A204.1 (cell line): Measurements from ENCODE around the gene GPR26.

Source experiments
- FAIRE-seq: peaks from 2 replicates; lab custom pipeline; 2012; peaks lifted over from hg19 to GRCh38; lab: Jason Lieb, UNC

Gene GPR26, protein sequence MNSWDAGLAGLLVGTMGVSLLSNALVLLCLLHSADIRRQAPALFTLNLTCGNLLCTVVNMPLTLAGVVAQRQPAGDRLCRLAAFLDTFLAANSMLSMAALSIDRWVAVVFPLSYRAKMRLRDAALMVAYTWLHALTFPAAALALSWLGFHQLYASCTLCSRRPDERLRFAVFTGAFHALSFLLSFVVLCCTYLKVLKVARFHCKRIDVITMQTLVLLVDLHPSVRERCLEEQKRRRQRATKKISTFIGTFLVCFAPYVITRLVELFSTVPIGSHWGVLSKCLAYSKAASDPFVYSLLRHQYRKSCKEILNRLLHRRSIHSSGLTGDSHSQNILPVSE

DNA sequence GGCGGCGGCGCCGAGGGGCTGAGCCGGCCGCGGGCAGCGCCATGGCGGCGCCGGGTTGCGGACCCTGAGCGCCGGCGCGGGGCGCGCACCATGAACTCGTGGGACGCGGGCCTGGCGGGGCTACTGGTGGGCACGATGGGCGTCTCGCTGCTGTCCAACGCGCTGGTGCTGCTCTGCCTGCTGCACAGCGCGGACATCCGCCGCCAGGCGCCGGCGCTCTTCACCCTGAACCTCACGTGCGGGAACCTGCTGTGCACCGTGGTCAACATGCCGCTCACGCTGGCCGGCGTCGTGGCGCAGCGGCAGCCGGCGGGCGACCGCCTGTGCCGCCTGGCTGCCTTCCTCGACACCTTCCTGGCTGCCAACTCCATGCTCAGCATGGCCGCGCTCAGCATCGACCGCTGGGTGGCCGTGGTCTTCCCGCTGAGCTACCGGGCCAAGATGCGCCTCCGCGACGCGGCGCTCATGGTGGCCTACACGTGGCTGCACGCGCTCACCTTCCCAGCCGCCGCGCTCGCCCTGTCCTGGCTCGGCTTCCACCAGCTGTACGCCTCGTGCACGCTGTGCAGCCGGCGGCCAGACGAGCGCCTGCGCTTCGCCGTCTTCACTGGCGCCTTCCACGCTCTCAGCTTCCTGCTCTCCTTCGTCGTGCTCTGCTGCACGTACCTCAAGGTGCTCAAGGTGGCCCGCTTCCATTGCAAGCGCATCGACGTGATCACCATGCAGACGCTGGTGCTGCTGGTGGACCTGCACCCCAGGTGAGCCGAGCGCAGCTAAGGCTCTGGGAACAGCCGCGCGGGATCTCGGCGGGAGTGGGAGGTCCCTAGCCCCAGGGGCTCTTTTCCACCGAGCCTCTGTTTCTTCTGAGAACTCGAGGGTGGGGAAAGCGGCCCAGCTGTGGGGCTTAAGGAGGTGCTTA lies at the start of gene GPR26:
TSS of gene GPR26 (plus strand) at position 38 of the 919 bp plus-strand sequence. CDS start at position 91, 53 bp downstream.
- FAIRE-seq, result no peak

DNA sequence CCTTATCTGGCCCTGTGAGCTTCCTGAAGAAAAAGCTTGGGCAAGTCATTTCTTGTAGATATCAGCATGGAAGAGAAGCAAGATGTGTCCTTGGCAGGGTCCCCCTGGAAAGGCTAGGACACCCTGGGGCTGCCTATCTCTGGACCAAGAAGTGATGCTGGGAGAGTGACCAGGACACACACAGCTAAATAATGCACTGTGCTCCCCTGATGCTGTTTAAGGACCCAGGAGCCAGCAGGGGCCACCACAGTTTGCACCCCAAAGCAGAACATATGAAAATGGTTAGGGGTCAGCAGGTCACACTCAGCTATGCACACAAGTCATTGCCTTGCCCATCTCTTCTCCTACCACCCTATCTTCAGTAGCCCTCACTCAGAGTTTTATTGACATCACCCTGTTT lies 47.9 kb upstream of the GPR26 start:
- no peak for FAIRE-seq

DNA sequence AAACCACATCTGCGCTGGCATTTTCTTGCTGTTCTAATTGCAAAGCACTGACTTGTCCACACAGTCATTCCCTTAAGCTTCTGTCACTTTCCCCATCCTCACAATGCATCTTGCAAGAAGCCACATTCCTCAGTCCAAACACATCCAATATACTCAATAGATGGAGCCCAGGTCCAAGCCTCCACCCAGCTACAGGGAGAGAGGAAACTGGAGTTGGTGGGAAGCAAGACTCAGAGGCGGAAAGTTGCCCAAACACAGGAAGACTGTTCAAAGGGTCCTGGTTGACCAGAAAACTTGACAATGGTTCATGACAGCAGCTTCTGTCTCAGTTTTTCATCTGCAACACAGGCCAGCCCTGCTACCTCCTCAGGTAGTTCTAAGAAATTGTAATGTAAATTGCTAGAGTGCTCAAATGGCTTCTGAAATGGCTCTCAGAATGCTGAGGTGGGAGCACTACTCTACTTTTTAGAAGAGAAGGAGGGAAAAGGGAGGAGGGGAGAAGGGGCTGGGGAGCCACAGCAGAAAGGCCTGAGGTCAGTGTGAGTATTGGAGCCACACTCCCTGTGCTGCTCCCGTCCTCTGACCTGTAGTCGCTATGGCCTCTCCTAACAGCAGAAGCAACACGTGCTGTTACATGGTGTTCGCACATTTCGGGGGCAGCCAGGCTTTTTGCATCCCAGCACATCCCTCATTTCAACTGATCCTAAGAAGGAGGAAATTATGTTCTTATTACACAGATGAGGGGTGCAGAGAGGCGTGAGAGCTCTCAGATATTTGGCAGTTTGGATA lies 46.9 kb upstream of the GPR26 start:
- FAIRE-seq, result no peak

DNA sequence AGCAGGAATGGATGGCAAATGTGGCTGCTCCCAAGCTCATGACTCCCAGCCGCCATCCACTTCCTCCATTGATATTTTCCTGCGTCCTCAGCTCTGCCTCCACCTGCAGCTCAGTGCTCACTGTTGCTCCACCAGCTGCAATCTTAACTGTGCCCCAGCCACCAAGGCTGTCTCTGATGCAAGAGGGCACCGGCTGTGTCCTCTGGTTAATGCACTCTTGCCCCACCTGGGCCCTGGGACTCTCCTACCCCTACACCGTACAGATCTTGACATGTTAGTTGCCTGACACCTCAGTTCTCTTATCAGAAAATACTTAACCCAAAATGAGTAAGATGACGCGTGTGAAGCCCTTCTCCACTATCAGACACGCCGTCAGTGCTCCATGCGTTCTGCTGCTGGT lies 45.5 kb upstream of the GPR26 start:
- no peak for FAIRE-seq

DNA sequence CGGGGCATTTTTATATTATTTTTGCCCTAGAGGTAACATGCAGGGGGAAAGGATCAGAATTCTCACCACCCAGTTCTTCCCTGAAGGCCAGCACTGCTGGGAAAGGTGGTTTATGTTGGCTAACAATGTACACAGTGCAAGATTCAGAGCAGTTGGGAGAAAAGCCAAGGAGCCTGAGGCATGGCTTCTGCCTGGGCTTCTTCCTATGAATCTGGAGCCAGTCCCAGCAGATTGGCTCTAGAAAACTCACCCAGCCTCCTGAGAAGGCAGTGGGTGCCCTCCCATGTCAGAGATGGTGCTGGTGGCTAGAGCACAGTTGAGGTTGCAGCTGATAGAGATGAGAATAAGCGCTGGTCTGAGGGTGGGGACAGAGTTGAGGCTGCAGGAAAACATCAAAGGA lies 44.7 kb upstream of the GPR26 start:
- FAIRE-seq, result no peak

DNA sequence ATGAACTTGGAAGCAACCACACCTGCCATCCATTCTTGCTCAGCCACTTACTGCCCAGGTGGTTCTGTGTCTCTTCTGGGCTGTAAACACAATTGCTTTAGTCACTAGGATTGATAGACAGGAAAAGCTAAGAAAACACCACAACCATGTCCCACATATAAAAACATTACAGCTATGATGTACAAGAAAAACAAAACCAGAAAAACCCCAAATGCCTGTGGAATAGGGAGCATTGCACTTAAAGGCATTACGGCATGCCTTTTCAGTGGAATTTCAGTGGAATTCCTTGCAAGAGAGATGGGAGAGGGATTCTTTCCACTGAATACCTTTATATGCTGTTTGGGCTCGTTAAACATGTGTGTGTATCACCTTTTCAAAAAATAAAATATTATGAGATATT lies 44.2 kb upstream of the GPR26 start:
- FAIRE-seq, result no peak

DNA sequence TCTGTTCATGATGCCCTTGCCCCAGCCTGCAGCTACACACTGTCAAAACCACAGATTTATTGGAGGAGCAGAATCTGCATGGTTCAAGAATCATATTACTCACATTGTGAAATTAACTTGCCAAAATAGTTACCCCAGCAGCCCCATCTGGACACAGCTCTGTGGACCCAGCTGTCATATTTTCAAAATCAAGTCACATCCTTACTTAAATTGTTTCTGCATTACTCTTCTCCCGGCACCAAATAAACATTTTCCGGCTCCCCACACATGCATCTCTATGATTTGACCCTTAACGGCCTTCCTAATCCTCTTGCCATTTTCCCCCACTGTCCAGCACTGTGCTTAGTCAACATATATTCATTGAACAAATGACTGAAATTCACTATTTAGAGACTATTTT lies 43.8 kb upstream of the GPR26 start:
- no peak for FAIRE-seq

DNA sequence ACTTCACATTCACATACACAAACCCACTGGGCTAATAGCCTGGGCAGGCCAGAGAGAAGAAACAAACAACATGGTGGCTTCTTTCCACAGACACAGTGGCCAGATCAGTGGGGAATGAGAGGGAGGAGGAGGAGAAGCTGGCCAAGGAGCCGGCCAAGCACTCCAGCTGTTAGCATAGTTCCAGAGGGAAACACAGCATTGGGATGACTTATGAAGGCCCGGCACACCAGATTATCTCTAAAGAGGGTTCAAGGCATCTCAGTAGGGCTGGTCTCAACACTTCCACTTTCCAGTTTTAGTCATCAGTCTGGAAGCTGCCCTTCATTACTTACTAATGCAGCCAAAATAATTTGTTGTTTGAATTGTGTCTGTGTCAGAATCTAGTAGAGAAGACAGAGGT lies 42.1 kb upstream of the GPR26 start:
- no peak for FAIRE-seq

DNA sequence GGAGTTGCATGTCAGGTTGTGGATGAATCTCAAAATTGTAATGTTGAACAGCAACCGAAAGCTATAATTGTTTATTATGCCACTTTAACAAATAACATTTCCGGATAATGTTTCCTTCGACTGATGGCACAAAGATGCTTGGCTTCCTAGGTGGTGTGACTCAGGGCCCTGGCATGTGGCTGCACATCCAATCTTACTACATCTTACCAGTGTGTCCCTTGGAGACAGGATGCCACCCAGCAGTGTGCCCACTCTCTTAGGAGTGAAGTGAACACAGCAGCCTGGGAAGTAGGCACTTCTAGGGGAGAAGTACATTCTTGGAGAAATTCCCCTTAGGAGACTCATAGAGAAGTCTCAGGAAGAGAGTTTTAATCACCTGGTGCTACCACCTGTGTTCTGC lies 33.0 kb upstream of the GPR26 start:
- no peak for FAIRE-seq

DNA sequence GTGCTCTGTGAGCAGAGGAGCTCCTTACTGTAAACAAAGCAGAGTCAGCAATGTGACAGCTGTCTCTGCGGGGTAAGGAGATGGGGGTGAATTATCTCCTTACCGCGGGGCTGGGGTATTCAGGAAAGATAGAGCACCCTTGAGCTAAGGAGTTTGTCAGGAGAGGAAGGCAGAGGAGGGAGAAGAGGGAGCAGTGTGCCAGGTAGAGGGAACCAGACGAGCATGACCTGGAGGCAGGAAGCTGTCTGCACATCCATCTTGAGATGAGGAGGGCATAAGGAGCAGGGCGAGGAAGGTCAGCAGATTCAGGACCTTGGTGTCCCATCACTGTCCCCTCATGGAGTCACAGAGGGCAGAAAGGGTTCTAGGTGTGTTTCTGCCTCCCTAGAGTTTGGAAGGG lies 32.5 kb upstream of the GPR26 start:
- no peak for FAIRE-seq

DNA sequence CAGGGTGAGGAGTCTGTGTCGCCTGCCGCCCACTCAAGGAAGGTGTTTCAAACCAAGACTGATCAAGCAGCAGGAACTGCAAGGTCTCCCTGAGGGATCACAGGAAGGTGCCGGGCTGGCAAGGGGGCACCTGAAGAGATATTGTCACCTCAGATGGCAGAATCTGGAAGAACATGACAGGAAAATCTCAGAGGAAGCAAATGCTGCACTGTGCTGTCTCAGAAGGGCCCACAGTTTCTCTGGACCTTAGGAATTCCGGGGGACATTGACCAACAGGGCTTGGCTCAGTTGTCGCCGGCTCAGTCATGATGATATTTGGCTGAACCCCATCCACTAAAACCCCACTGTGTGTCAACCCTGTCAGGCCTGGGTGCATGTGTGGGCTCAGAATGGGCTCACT lies 31.9 kb upstream of the GPR26 start:
- no peak for FAIRE-seq

DNA sequence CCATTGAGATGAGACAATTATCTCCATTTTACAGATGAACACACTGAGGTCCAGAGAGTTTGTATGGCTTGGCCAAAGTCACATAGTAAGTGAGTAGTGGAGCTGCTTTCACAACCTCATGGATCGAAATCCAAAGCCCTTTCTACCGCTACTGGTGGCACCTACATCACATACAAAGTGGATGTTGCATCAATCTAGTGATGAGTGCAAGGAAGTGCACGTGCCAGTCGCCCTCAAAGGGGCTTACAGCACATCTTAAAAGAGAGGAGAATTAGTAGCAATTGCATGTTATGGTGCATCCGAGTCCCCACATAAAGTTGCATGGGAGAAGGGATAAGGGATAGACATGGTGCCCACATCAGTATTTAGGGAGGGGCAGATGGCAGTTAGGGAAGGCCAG lies 31.0 kb upstream of the GPR26 start:
- no peak for FAIRE-seq

DNA sequence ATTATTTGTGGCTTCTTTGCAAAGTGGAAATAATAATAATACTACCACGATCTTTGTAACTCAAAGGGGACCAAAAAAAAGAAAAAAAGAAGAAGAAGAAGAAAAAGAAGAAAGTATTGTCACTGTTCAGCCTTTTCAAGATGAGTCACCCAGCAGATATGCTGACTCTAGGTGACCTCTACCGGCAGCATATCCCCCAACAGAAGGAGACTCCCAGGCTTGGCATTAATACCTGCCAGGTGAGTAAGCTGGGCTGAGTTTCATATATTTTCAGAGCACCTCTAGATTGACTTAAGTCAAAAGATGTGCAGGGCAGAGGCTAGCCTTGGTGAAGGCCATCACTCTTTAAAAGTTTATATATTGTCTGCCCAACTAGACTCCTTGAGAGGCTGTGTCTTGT lies 30.4 kb upstream of the GPR26 start:
- no peak for FAIRE-seq

DNA sequence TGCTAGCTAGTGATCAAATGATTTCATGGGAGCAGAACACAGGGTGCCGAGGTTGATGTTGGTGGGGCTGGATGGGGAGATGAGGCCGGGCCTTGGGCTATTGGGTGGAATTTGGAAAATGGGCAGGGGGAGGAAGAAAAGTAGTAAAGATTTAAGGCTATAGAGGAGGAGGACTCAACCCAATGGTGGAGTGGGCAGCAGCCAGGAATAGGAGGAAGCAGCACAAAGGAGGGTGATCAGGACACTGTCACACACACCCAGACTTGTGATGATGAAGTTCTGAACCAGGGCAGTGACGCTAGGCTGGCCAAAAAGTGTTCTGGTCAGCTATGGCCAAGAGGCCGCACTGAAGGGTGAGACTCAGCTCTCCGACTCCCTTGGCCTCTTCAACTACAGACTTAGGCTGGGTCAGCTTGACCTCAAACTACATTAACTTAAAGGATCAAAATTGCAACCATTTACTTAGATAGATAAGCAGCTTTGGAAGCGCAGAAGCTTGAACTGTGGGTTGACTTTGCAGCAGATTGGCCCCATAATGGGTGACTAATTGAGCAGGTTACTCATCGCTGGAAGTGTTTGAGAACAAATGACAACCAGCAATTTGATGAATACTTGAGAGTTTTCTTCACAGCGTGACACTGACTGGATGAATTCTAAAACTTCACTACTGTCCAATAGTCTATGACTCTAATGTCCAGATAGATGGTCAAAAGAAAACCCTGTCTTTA lies 29.4 kb upstream of the GPR26 start:
- FAIRE-seq, result no peak

DNA sequence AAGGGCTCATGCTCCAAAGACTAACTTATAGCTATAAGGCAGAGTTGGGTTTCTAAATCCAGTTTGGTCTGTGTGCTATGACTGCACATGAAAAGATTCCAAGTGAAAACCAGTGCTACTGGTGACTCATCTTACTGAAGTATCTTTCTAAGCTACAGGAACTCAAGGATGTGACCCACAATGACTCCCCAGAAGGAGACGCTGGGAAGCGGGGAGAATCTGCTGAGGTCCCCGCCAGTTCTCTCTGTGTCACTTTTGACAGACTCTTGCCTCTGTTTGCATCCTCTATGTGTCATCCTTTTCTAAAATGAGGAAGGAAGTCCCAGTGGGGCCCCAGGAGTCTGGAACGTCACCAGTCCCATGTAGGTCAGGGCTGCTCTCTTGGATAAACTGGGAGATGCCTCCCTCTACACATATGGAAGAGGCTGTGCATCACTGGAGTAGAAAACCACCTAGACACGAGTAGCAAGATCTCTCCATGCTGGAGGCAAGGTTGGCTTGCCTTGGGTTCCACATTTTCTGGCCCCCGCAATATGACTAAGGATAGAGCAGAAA lies 28.8 kb upstream of the GPR26 start:
- no peak for FAIRE-seq

DNA sequence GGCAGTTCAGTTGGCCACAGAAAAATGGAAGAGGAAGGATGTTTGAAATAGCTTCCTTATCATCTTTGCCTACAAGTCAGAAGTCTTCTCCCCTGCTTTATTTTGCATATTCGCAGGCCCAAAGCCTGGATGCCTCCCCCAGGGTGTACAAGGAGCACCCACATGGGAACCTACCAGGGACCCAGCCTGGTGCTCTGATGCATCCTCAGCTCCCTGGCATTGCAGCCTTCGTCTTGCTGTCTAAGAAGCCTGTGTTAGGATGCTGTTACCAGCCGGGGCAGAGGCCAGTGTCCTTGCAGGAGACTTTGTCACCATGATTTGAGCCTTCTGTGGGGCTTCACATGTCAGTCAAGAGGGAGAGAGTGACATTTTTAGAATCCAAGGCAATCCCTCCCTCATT lies 27.0 kb upstream of the GPR26 start:
- FAIRE-seq, result no peak

DNA sequence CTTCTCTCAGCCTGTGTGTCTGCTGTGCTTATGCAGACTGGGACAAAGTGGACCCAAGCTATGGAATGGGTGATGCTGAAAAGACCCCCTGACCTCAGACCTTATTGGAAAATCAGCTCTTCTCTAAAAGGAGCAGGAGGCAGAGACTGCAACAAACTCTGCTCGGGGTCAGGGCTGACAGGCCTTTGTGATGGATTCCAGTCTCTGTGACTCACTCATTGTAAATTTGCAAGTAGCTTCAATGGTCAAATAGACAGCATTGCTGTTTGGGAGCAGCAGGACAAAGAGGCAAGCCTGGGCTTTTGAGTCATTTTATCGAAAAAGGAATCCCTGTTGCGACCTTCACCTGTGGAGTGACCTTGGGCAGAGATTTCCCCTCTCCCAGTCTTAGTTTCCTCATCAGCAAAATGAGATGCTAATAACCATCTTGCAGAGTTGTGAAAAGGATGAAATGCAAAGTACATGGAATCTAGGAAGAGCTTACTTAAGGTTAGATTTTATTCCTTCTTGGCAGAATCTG lies 26.1 kb upstream of the GPR26 start:
- no peak for FAIRE-seq

DNA sequence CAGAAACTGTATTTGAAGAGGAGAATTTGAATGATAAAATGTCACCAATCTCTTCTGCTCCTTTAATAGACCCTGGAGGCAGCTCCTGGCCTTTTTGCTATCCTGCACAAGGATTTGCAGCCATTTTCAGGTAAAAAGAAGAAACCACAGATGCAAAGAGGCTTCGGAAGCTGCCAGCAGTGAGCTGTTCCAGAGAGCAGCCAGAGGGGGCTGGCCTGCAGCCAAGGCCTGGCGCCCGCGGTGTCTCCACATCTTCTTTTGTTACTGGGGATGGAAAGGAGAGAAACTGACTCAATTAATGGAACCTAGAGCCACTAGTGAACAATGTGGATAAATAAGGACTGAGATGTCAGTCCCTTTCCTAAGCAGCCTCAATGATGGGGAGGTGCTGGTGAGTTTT lies 23.9 kb upstream of the GPR26 start:
- FAIRE-seq, result no peak

DNA sequence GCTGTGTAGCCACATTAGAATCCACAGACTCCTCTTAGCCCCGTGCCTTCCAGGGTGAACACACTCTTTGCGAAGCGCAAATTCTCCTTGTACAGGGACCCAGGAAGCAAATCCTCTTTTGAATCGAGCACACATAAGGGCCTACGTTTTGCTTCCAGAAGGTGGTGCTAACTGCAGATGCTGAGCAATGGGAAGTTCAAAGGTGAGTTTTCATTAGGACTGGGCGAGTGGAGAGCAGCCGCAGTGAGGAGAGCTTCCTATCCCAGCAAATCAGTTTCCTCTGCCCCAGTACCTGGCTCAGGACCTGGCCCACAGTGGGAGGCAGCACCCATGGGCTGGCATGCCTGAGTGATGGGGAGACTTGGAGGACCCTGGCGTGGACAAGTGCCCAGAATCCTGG lies 23.5 kb upstream of the GPR26 start:
- no peak for FAIRE-seq

DNA sequence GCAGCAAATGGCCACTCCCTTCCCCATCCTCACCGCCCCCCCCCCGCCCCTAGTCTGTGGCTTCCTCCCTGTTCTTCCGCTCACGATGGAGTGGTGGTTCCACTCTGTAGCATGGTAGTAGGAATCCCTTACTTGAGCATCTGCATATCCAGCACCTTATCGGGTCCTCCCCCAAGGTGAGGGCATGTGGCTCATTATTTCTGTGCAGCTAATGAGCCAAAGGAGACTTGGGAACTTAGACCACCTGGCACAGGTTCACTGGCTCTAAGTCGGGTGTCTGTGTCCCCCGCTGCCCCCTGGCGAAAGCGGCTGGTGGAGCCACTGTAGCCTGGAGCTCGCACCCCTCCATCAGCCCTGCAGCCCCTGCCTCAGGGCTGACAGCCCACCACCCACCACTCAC lies 22.8 kb upstream of the GPR26 start:
- no peak for FAIRE-seq

DNA sequence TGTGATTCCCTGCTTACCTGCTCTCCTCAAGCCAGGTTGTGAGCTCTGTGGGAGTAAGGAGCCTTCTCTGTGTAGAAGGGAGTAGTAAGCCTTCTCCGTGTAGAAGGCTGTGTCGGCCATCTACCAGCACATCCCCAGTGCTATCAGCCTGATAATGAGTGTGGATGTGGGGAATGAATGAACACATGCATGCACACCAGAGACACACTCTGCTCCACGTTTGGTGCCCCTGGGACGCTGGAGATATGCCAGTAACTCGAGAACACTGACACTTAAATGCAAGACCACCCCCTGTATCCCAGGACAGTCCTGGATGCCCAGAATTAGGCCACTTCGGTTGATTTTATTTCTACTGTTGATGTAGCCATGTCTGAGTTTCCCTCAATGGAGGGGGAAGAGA lies 21.1 kb upstream of the GPR26 start:
- FAIRE-seq, result no peak

DNA sequence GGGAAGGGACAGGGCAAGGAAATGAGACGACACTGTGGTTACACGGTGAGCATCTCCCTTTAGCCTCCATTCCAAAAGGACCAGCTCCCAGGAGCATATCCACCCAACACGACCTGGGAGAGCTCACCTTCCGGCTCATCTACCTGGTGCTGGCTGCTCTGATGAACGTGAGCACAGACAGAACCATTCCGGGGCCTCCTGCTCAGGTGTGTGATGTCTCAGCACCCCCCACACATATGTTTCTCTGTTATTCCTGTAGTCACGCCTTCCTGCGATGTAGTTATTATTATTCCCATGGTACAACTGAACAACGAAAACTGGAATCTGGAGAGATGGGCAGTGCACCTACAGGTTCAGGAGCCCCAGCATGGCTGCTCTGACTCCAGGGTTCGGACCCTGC lies 20.5 kb upstream of the GPR26 start:
- FAIRE-seq, result no peak
